ENCODE data around the gene FXYD5.

The FXYD5 gene

GRCh38 chr19:35164418-35164817, 9.9 kb downstream of the FXYD5 start:
- Histone ChIP-seq H3K4me3 (replicated peaks; ENCODE audit: insufficient read depth, low read length) (no peak overlapping the region), H3K27ac (replicated peaks) (no peak overlapping the region), H3K27me3 (ENCODE audit: insufficient read depth, poor library complexity, severe bottlenecking) (no peaks in the 10 kb centered on the region)
- TF ChIP-seq SPI1 (IDR thresholded peaks at IDR 0.05; ENCODE audit: borderline replicate concordance, low read depth) = no peak
- DNase-seq (ENCODE audit: low read depth in 1 of 2, low spot score in 1 of 2) = no peak

DNA sequence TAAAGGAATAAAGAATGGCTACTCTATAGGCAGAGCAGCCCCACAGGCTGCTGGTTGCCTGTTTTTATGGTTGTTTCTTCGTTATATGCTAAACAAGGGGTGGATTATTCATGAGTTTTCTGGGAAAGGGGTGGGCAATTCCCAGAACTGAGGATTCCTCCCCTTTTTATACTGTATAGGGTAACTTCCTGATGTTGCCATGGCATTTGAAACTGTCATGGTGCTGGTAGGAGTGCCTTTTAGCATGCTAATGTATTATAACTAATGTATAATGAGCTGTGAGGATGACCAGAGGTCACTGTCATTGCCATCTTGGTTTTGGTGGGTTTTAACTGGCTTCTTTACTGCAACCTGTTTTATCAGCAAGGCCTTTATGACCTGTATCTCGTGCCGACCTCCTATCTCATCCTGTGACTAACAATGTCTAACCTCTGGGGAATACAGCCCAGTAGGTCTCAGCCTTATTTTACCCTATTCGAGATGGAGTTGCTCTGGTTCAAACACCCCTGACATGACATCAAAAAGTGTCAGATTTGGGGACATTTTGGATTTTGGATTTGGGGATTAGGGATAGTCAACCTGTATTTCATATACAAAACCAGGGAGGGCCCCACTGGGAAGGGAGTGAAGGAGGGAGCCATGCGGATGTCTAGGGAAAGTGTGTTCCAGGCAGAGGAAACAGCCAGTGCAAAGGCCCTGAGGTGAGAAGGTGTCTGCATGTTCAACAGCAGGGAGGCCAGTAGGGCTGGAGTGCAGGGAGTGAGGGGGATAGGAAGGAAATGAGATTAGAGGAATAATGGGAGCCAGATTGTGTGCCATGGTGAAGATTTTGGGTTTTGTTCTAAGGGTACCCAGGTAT, 10.9 kb downstream of the FXYD5 start:
- no peak for TF ChIP-seq REST (IDR thresholded peaks at IDR 0.05; ENCODE audit: insufficient replicate concordance, low read depth)
- no peak for TF ChIP-seq GABPA (IDR thresholded peaks at IDR 0.05; ENCODE audit: low read depth)
- Histone ChIP-seq H3K27ac (replicated peaks) (no peak overlapping the region), H3K27me3 (ENCODE audit: insufficient read depth, poor library complexity, severe bottlenecking) (no peaks in the 10 kb centered on the region), H3K4me3 (replicated peaks; ENCODE audit: insufficient read depth, low read length) (no peak overlapping the region)
- DNase-seq (ENCODE audit: low read depth in 1 of 2, low spot score in 1 of 2) = no peak

DNA sequence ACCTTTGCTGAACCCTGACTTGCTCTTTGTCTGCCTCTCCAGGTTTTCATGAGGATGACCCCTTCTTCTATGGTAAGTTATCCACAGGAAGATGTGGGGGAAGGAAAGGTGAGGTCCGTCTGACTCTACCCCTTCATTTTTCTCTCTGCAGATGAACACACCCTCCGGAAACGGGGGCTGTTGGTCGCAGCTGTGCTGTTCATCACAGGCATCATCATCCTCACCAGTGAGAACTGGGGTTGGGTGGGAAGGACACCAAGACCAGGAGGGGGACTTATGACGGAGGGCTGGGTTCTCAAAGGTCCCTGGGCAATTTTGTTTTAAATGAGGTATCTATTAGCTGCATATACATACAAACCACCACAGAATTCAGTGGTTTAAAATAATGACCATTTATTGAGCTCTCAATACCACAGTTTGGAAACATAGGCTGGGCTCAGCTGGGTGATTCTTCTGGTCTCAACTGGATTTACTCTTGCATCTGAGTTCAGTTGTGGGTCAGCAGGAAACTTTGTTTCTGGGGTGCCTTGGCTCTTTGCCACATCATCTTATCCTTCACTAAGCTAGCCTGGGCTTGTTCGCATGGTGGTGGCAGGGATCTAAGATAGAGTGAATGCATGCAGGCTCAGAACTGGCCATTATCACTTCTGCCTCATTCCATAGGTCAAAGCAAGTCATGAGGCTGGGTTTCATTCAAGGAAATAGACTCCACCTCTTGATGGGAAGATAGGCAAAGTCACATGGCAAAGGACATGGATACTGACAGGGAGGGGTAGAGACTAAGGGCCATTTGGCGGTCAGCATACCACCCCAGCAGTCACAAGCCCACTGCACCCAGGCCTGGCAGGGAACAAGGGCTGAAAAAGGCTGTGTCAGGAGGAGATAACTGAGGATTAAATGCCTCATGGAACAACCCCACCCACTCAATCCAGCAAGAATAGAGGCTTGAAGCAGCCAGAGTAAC, 11.8 kb downstream of the FXYD5 start:
- no peak for DNase-seq (ENCODE audit: low read depth in 1 of 2, low spot score in 1 of 2)
- TF ChIP-seq REST (IDR thresholded peaks at IDR 0.05; ENCODE audit: insufficient replicate concordance, low read depth) (no peak), GABPA (IDR thresholded peaks at IDR 0.05; ENCODE audit: low read depth) (no peak), SPI1 (IDR thresholded peaks at IDR 0.05; ENCODE audit: borderline replicate concordance, low read depth) (no peak), POLR2AphosphoS5 (IDR thresholded peaks at IDR 0.05; ENCODE audit: low read depth) (no peak)
- Histone ChIP-seq H3K4me3 (replicated peaks; ENCODE audit: insufficient read depth, low read length) (no peak overlapping the region), H3K27me3 (ENCODE audit: insufficient read depth, poor library complexity, severe bottlenecking) (no peaks in the 10 kb centered on the region), H3K27ac (replicated peaks) (peak overlapping the region; percentile 40)

GRCh38 chr19:35167251-35168119, 12.9 kb downstream of the FXYD5 start:
- DNase-seq (ENCODE audit: low read depth in 1 of 2, low spot score in 1 of 2) = peak in 1 of 2 experiments; percentile 72
- no peaks in the 10 kb centered on the region for H3K27me3 ChIP-seq (ENCODE audit: insufficient read depth, poor library complexity, severe bottlenecking)
- H3K4me3 ChIP-seq (replicated peaks; ENCODE audit: insufficient read depth, low read length) = no peak overlapping the region
- peak overlapping the region; percentile 40 for H3K27ac ChIP-seq (replicated peaks)
- TF ChIP-seq SPI1 (IDR thresholded peaks at IDR 0.05; ENCODE audit: borderline replicate concordance, low read depth) (peak; percentile 21; the same call in 1 of the 2 replicates), CTCF (IDR thresholded peaks at IDR 0.05; ENCODE audit: insufficient read depth, low read length) (no peak), POLR2AphosphoS5 (IDR thresholded peaks at IDR 0.05; ENCODE audit: low read depth) (no peak)
